ENCODE data around the gene ECT2L.

Gene ECT2L, protein sequence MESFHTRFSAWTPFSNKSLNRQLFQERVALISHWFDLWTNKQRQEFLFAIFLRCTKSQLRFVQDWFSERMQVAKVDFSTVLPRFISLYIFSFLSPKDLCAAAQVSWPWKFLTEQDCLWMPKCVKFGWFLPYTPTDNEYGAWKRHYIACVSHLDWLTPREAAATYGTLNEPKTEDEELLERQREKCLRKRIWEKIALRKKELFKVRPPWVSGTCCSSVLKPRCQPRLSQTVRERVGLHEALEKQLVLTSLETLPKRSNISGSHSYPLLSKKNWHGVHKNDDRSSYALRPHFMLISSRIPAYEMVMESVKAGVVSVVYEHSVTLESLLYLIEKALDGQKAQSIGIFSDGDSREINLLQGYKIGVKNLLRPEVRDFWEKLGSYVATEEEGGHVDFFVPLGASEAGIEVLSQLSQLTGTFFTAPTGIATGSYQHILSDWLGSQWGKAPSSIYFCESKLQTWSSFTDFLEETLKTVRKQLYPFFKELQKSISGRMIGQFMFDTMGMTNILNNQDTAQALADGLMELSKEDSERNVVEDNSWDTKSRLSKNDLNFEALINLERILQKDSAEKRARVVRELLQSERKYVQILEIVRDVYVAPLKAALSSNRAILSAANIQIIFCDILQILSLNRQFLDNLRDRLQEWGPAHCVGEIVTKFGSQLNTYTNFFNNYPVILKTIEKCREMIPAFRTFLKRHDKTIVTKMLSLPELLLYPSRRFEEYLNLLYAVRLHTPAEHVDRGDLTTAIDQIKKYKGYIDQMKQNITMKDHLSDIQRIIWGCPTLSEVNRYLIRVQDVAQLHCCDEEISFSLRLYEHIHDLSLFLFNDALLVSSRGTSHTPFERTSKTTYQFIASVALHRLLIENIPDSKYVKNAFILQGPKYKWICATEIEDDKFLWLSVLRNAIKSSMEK

DNA sequence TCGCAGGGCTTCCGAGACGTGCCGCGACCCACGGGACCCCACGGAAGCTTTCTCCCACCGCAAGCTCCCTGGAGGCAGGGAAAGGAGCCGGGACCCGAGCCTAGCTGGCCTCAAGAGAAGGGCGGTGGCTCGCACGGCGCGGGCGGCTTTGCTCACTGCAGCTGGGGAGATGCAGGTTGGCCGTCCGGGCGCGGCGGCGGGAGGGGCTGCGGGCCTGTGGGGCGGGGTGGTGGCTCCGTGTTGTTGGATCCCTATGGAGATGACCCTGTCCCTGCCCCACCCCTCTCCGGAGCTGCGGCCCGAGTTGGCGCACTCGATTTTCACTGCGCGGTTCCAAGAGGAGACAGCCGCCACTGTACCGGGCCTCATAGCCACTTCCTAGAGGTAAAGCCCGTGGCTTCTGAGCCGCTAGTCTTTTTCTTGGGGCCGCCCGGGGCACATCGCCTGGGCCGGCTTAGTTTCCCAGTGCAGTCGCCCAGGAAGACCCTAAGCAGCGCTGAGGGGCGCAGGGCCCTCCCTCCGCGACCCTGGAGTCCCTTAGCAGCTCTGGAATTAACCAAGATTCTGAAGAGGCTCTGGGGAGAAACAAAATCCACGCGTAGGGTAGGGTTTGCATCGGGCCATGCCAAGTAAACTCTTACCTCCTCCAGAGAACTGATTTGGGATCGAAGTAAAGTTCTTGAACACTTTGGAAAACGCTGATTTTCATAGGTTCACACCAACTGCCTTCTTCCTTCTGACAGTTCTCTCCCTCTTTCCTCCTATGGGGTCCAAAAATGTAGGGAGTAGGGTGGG, at the start of gene ECT2L:
ECT2L (plus strand) TSS at position 279 of the 795 bp plus-strand sequence. CDS start 17,188 bp downstream, outside the sequence.
- DNase-seq = no peak
- in situ Hi-C loops (cut with HindIII; ENCODE audit: low pct_ligation_motif_present, low pct_unique_long_range_greater_than_20kb, low sequenced_read_pairs) = no loop called here

DNA sequence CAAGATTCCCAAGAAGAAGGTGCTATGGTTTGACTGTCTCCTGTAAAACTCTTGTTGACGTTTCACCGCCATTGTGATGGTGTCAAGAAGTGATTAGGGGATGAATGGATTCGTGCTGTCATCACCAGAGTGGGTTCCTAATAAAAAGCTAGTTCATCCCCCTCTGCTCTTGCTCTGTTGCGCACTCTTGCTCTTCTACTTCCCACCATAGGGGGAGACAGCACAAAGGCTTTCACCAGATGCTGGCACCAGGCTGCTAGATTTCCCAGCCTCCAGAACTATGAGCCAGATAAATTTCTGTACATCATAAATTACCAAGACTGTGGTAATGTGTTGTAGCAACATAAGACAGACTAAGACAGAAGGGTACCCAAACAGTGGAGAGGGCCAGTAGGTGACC, 43.9 kb upstream of the ECT2L start:
- in situ Hi-C loops (cut with HindIII; ENCODE audit: low pct_ligation_motif_present, low pct_unique_long_range_greater_than_20kb, low sequenced_read_pairs) = loop anchor here (25.0 kb wide), 1 partner anchor 165 kb away; no protein-coding TSS in a partner anchor

DNA sequence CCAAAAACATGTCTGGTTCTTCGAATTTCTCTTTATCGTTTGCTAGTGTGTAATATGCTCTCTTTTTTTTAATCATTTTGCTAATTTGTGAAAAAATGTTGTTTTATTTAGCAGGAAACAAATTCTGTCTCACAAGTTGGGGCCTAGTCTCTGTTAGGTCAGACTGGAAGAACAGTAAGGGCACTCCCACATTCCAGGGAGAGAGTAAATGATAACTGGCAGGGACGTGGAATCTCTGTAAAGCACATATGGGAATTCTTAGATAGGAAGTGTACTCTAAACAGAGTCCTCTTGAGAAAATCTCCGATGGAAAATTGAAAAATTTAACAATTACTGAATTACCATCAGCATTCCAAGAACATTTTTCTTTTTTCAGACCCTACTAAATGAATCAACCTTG, 38.8 kb upstream of the ECT2L start:
- in situ Hi-C loops (cut with HindIII; ENCODE audit: low pct_ligation_motif_present, low pct_unique_long_range_greater_than_20kb, low sequenced_read_pairs) = loop anchor here (25.0 kb wide), 1 partner anchor 170 kb away; no protein-coding TSS in a partner anchor

More for the DNA sequence above, 43.9 kb upstream of the ECT2L start:
- no peak for DNase-seq

DNA sequence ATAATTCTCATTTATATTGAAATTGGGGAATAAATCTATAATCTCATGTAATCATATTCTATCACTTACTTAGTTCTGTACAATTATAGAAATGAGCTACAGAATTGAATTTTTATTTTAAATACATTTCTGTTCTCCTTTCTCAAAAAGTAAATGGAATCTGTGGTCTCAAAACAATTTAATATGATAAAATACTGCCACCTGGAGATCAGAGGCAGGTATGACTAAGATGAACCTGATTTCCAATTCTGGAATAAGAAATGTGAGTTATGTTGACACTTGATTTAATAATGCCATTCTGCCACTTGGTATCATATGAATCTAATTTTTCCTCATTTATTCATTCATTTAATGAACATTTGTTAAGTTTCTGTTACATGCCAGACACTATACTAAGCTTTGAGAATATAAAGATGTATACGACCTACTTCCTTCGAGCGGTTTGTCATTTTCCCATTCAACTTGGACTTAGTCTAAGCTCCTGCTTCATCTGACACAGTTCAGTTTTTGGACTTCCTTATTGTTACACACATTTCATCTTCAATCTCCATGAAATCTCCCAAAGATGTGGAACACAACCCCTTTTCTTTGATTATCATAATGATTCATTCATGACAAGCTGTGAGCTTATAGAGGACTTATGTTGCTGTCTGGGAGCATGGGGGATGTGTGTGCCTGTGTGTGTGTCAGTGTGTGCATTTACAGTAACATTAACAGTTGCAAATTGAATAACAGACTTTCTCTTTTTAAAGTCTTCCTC, 29.8 kb upstream of the ECT2L start:
- DNase-seq = peak; percentile 58

More for the DNA sequence above, 38.8 kb upstream of the ECT2L start:
- no peak for DNase-seq

DNA sequence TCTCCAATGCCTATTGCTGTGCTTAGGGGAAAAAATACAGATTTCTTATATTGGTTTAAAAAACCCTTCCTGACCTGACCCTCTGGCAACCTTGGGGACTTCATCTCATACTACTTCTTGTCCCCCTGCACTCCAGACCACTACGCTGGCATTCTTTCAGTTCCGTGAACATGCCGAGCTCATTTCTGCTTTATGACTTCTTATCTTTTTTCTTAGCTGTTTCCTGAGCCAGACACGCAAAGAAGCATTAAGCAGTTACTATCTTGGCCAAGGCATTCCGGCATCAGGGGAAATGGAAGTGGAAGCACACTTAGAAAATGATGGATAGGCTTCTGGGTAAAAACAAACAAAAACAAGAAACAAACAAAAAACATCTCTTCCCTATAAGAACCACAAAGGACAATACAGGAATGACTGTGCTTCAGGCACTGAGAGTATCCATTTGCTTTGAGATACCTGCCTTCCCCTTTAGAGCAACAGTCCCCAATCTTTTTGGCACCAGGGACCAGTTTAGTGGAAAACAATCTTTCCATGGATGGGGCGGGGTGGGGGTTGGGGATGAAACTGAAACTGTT, 26.7 kb upstream of the ECT2L start:
- DNase-seq = no peak
- in situ Hi-C loops (cut with HindIII; ENCODE audit: low pct_ligation_motif_present, low pct_unique_long_range_greater_than_20kb, low sequenced_read_pairs) = loop anchor here (25.0 kb wide), 1 partner anchor 182 kb away; no protein-coding TSS in a partner anchor

More for the DNA sequence above, 29.8 kb upstream of the ECT2L start:
- in situ Hi-C loops (cut with HindIII; ENCODE audit: low pct_ligation_motif_present, low pct_unique_long_range_greater_than_20kb, low sequenced_read_pairs) = loop anchor here (25.0 kb wide), 1 partner anchor 179 kb away; no protein-coding TSS in a partner anchor

DNA sequence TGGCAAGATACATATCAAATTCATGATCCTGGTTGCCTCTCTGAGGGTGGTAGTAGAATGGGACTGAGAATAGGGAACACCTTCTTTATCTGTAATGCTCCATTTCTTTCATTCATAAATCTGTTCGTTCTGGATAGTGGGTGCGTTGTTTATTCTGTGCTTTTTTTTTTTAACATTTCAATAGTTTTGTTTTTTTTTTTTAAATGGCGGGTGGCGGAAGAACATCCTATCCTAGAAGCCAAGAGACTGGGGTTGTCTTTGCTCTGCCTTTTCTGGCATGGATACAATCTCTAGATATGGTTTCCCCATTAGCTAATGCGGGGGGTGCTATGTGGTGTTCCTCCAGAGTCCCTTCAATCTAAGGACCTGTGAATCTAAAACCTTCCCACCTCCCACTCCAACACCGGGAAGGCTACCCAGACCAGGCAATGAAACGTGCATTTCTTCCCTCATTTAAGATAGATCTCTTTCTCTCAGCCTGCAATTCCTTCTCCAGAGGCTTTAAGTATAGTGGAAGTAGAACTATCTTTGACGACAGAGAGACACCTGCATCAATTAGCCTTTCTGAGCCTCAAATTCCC, 23.2 kb upstream of the ECT2L start:
- in situ Hi-C loops (cut with HindIII; ENCODE audit: low pct_ligation_motif_present, low pct_unique_long_range_greater_than_20kb, low sequenced_read_pairs) = loop anchor here (25.0 kb wide), 1 partner anchor 185 kb away; no protein-coding TSS in a partner anchor
- DNase-seq = peak; percentile 20

DNA sequence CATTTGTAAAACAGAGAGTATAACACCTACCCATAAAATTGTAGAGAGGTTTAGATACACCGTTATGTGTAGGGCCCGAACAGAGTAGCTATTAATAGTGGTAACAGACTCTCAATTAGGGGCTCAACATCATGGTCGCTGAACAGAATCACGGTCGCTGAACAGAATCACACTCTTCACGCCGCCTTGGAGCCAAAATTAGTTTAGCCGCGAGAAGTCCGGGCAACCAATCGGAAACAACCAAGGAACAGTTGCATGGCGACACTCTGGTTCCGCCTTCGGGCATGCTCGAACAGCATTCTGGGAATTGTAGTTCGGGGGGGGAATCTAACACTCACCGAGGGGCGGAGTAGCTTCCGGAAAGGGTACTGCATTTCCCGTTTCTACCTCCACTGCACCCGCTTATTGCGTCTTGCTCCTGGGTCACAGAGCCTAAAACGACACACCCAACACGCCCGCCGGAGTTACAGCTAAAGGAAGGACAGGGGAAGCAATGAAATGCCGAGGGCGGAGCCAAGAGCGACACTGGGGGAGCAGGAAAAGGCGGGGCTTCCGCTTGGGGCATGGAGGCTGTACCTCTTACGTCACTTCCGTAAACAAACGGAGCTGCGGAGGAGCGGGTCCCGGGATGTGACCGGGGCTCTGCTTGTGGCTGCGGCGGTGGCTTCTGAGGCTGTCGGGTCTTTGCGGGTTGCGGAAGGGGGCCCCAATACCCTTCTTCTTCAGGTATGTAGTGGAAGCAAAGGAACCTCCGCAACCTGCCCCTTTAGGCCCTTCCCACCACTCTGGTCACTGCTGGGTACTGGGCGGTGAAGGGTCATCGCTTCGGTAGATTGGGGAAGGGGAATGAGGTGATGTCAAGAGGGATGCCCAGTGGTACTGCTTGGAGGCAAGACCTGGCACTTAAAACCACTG, 22.5 kb upstream of the ECT2L start, which contains the start of gene CCDC28A:
CCDC28A (plus strand) TSS at position 593 of the 915 bp plus-strand sequence. CDS start 2,352 bp downstream, outside the sequence.
- DNase-seq = peak; percentile 92
- in situ Hi-C loops (cut with HindIII; ENCODE audit: low pct_ligation_motif_present, low pct_unique_long_range_greater_than_20kb, low sequenced_read_pairs) = loop anchor here (25.0 kb wide), 1 partner anchor 186 kb away; no protein-coding TSS in a partner anchor

DNA sequence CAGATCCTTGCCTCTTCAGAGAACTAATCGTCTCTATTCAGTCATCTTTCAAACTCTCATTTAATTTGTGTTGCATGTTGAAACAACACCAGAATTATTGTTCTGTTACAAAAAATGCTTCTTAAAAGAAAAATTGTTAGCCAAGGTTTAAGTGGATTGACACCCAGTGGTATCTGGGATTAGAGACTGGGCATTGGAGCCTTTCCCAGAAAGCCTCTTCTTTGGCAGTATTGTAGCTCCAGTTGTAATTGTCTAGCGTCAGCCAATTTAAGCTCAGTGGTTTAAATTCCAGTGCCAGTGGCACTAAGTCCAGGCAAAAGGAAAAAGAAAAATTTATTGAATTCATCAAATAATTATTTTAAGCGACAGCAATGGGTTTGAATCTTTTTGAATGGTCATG, 21.5 kb upstream of the ECT2L start:
- in situ Hi-C loops (cut with HindIII; ENCODE audit: low pct_ligation_motif_present, low pct_unique_long_range_greater_than_20kb, low sequenced_read_pairs) = loop anchor here (25.0 kb wide), 1 partner anchor 187 kb away; no protein-coding TSS in a partner anchor

DNA sequence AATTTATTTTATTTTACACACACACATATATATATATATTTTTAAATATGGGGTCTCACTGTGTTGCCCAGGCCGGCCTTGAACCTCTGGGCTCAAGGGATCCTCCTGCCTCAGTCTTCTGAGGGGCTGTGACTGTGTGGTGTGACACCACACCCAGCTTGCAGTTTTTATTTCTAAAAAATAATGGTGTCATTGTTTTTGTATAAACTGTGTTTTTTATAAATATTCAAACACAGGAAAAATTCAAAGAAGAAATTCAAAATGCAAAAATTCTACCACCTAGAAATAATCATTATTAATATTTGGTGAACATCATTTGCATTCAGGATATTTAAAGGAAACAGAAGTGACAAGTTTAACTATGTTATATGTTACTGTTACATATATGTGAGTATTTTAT, 19.2 kb upstream of the ECT2L start:
- in situ Hi-C loops (cut with HindIII; ENCODE audit: low pct_ligation_motif_present, low pct_unique_long_range_greater_than_20kb, low sequenced_read_pairs) = no loop called here
- DNase-seq = no peak

More for the DNA sequence above, 21.5 kb upstream of the ECT2L start:
- no peak for DNase-seq

DNA sequence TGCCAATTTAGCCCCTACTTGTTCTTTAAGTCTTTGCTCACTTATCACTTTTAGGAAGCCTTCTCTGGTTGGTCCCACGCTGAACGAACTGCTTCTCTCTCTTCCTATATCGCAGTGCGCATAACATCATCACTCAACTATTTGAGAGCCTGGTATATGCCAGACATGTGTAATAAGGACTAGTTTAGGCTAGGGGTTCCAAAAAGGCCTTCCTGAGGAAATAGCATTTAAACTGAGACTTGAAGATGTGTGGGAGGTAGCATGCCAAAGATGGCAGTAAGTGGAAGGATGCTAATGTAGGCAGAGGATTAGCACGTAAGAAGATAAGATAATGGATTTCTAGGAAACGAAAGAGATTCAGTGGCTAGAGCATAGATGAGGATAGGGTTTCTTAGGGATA, 17.6 kb upstream of the ECT2L start:
- DNase-seq = no peak
- in situ Hi-C loops (cut with HindIII; ENCODE audit: low pct_ligation_motif_present, low pct_unique_long_range_greater_than_20kb, low sequenced_read_pairs) = no loop called here

DNA sequence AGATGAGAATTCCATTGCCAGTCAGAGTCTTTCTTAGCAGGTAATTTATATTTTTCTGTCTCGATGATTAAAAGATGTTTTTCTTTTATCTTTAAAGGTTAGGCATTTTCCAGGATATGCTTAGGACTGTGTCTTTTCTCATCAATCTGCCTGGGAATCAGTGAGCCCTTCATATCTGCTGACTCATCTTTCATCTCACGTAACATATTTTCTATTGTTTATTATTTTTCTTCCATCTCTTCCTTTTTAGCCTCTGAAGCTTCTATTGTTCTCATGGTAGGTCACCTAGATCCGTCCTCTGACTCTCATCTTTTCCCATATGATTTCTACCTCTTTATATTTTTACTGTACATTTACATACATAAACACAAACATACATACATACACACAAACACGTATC, 13.6 kb upstream of the ECT2L start:
- in situ Hi-C loops (cut with HindIII; ENCODE audit: low pct_ligation_motif_present, low pct_unique_long_range_greater_than_20kb, low sequenced_read_pairs) = no loop called here

DNA sequence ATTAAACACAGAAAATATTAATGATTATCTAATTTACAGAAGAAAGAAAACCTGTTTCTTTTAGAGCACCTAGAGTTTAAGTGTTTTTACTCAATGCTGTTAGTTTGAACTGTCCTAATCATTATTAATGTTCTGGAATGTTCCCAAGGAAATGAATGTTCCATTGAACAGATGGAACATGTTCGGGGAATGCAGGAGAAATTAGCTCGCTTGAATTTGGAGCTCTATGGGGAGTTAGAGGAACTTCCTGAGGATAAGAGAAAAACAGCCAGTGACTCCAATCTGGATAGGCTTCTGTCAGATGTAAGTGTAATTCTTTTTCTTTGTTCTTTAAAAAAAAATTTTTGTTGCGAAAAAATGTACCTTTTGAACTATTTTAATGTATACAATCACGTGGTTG, 10.8 kb upstream of the ECT2L start:
- in situ Hi-C loops (cut with HindIII; ENCODE audit: low pct_ligation_motif_present, low pct_unique_long_range_greater_than_20kb, low sequenced_read_pairs) = no loop called here
- no peak for DNase-seq

More for the DNA sequence above, 13.6 kb upstream of the ECT2L start:
- DNase-seq = no peak

DNA sequence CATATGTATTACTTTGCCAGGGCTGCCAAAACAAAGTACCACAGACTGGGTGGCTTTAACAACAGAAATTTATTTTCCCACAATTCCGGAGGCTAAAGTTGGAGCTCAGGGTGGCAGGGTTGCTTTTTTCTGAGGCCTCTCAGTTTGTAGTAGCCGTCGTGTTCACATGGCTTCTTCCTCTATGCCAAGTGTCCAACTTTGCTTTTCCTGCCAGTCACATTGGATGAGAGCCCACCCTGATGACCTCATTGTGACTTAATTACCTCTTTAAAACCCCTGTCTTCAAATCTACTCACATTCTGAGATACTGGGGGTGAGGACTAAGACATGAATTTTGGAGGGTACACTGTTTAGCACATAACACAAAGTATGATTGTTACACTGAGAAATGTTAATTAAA, 9.9 kb upstream of the ECT2L start:
- no peak for DNase-seq
- in situ Hi-C loops (cut with HindIII; ENCODE audit: low pct_ligation_motif_present, low pct_unique_long_range_greater_than_20kb, low sequenced_read_pairs) = no loop called here

DNA sequence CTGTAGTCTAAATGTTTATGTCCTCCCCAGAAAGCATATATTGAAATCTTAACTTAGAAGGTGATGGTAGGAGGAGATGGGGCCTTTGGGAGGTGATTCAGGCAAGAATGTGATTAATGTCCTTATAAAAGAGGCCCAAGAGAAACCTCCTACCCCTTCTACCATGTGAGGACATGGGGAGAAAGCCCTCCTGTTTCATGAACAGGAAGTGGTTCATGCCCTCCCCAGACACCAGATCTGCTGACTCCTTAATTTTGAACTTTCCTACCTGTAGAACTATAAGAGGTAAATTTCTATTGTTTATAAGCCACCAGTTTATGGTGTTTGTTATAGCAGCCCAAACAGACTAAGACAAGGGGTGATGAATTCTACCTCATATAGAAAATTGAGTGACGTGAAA, 8.7 kb upstream of the ECT2L start:
- DNase-seq = no peak
- in situ Hi-C loops (cut with HindIII; ENCODE audit: low pct_ligation_motif_present, low pct_unique_long_range_greater_than_20kb, low sequenced_read_pairs) = no loop called here

DNA sequence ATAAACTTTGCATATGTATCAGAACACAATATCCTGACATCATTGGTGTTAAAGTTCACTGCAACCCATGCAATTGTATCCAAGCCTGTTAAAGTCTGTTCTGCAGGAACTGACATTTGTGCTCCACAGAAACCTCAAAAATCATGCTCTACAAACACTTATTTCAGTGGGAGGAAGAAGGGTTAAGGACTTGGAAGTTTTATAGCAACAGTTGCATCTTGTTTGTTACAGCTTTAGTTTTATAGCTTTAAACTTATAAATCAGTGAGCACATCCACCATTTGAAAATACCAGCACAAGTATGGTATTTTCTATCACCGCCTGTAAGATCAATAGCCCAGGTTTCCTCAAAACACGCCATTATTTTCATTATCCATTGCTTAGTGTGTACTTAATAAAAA, 884 bp downstream of the ECT2L start:
- in situ Hi-C loops (cut with HindIII; ENCODE audit: low pct_ligation_motif_present, low pct_unique_long_range_greater_than_20kb, low sequenced_read_pairs) = no loop called here
- DNase-seq = no peak
